ENCODE data around the gene SMC4. TPM values are rescaled to one million over a fixed set of nuclear protein-coding genes. Genes with fewer than 3 reads are reported as not detected.
"Not testable (repeated sequence)": the region's sequence is repeated elsewhere in the genome, so short reads cannot be mapped to it uniquely, and the experiment has no call there.

SMC4 gene
- 10 to 100 TPM; 11.3 to 77.2 (median 31.6) TPM for polyA plus RNA-seq

DNA sequence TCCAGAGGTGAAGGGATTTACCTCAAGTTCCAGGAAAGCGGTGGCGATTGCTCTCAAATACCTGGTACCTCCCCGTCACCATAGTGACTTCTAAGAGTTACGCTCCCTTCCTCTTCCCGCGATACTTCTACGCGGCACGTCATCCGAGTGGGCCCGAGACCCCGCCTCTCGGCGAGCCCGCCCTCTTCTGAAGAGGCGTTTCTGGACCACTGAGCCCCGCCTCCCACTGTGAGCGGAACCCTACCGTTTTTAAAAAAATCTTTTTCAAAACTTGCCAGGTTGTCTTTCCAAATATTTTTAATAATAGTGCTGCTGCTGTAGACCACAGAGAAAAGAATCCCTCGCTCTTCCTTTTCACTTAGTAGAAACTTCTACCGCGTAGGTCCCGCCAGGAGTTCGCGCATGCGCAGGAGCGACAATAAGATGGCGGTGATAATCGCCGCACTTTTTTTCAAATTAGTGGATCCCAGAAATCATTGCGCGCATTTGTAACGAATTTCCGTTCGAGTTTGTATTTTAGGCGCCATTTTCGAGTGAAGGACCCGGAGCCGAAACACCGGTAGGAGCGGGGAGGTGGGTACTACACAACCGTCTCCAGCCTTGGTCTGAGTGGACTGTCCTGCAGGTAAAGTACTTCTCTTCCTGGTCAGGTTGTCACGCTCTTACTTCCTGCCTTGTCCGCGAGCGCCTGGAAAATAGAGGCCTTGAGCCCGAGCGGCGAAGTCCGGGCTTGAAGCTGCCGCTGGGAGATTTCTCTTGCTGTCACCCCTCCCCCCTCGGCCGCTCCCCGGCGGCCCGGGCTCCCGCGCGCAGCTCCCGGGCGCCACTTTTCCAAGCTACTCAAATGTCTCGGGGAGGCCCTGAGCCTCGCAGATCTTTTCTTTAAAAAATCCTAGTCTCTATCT is at the start of gene SMC4, which contains the start of gene IFT80:
Gene SMC4, plus strand, starts transcription at position 526 of the 905 bp plus-strand sequence. CDS start 1,177 bp downstream, outside the sequence.
Gene IFT80, minus strand, starts transcription at position 101 of the 905 bp plus-strand sequence. CDS start 14,625 bp downstream, outside the sequence.
- peak; percentile 96 to 97 (median 97) for DNase-seq
- Mint-ChIP-seq H3K27ac (peak within 1 kb of the TSS; percentile 95 to 100 (median 99)), H3K4me1 (peaks cover 51 to 55% of the 10 kb centered on the region in 2 donors), H3K36me3 (peaks cover 0 to 4% (median 0%) of the 10 kb centered on the region in 3 donors), H3K9me3 (no peaks in the 10 kb centered on the region), H3K27me3 (ENCODE audit: low read depth in 3 of 3) (peaks cover 19 to 24% (median 24%) of the 10 kb centered on the region in 3 donors), H3K4me3 (peak within 1 kb of the TSS; percentile 91 to 100 (median 95))

DNA sequence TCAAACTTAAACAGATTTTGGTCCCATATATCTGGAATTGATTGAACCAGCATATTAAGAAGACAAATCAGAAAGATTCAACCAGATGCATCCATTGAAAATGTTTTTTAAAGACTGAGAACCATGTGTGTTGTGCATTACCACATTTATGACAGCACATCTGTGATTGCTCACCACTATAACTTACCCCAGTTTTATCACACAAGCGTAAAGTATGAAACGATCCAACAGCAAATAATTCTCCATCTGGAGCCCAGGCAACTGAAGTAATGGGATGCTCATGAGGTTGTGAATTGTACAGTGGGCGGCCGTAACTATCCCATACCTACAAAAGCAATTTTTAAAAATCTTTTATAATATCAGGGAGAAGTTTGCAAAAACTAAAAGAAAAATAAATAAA is 43.6 kb upstream of the SMC4 start:
- no peaks in the 10 kb centered on the region for H3K9me3 Mint-ChIP-seq
- H3K27me3 Mint-ChIP-seq (ENCODE audit: low read depth in 3 of 3), result no peaks in the 10 kb centered on the region
- no peak for DNase-seq
- H3K4me1 Mint-ChIP-seq, result peaks cover 0 to 2% of the 10 kb centered on the region in 2 donors
- H3K36me3 Mint-ChIP-seq, result peaks cover 7 to 25% (median 17%) of the 10 kb centered on the region in 3 donors
- no peak overlapping the region for H3K27ac Mint-ChIP-seq
- no peak overlapping the region for H3K4me3 Mint-ChIP-seq

GRCh38 chr3:160362896-160363295 is 36.6 kb upstream of the SMC4 start:
- DNase-seq; H3K4me1 Mint-ChIP-seq; H3K27me3 Mint-ChIP-seq (ENCODE audit: low read depth in 3 of 3); H3K27ac Mint-ChIP-seq; H3K4me3 Mint-ChIP-seq; H3K9me3 Mint-ChIP-seq: not testable (repeated sequence)
- H3K36me3 Mint-ChIP-seq, result peaks cover 0 to 35% (median 25%) of the 10 kb centered on the region in 3 donors

DNA sequence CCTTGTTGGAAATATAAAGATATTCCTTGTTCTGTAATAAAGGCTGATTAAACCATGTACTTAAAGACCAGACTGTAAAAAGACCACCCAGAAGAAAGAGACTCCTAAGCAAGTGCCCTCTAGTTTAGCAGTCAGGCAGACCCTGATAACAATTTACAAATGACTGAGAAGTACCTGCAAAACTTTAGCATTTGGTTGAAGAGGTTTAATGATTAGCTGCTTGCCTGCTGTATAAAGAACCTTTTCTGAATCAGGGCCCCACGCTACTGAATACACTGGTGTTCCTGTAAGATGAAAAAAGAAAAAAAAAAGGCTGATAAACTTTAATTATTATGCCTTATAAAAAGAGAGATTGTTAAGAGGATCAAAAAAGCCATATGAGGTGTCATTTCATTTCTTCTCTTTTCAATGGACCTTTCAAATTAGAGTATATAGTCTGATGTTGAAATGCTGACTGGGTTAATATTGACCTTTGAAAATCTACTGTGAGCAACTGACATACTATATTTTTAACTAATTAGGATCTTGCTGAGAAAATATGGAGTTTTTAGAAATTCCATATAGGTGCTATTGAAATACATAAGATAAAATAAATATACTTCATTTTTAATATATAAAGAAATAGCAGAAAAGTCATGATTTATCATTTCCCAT is 33.5 kb upstream of the SMC4 start:
- H3K4me1 Mint-ChIP-seq, result no peaks in the 10 kb centered on the region
- H3K36me3 Mint-ChIP-seq, result peaks cover 0 to 26% (median 25%) of the 10 kb centered on the region in 3 donors
- no peak overlapping the region for H3K27ac Mint-ChIP-seq
- H3K4me3 Mint-ChIP-seq, result no peak overlapping the region
- no peaks in the 10 kb centered on the region for H3K9me3 Mint-ChIP-seq
- no peak for DNase-seq
- H3K27me3 Mint-ChIP-seq (ENCODE audit: low read depth in 3 of 3), result peaks cover 0 to 5% (median 0%) of the 10 kb centered on the region in 3 donors

GRCh38 chr3:160368804-160369203 is 30.6 kb upstream of the SMC4 start:
- Mint-ChIP-seq H3K4me1 (no peaks in the 10 kb centered on the region), H3K4me3 (no peak overlapping the region), H3K27me3 (ENCODE audit: low read depth in 3 of 3) (peaks cover 0 to 2% (median 0%) of the 10 kb centered on the region in 3 donors), H3K27ac (no peak overlapping the region), H3K9me3 (no peaks in the 10 kb centered on the region), H3K36me3 (peaks cover 2 to 24% (median 12%) of the 10 kb centered on the region in 3 donors)
- no peak for DNase-seq

DNA sequence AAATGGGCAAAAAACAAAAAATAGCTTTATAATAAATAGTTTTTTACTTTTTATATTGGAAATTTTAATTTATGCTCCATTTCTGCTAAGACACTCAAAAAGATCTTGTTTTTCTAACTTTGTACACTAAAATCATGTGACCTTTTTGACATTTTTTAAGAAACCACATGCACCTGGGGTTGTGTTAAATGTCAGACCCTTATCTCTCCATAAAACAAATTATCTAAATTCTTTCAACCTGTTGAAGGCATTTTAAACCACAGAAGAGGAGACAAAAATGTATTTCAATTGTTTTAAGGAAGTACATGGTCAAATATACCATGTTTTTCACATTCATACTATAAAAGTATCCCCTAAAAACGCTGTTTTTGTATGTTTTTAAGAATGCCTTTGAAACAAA is 29.7 kb upstream of the SMC4 start:
- peaks cover 11 to 33% (median 18%) of the 10 kb centered on the region in 3 donors for H3K36me3 Mint-ChIP-seq
- H3K4me3 Mint-ChIP-seq, result no peak overlapping the region
- DNase-seq, result no peak

GRCh38 chr3:160370987-160371857 is 28.2 kb upstream of the SMC4 start:
- peaks cover 11 to 36% (median 25%) of the 10 kb centered on the region in 3 donors for H3K36me3 Mint-ChIP-seq
- no peaks in the 10 kb centered on the region for H3K4me1 Mint-ChIP-seq
- DNase-seq, result no peak
- no peaks in the 10 kb centered on the region for H3K27me3 Mint-ChIP-seq (ENCODE audit: low read depth in 3 of 3)
- no peak overlapping the region for H3K4me3 Mint-ChIP-seq
- H3K27ac Mint-ChIP-seq, result no peak overlapping the region
- H3K9me3 Mint-ChIP-seq, result no peaks in the 10 kb centered on the region

More for the DNA sequence above, 29.7 kb upstream of the SMC4 start:
- H3K27me3 Mint-ChIP-seq (ENCODE audit: low read depth in 3 of 3), result no peaks in the 10 kb centered on the region
- H3K27ac Mint-ChIP-seq, result no peak overlapping the region
- no peaks in the 10 kb centered on the region for H3K4me1 Mint-ChIP-seq
- H3K9me3 Mint-ChIP-seq, result no peaks in the 10 kb centered on the region

DNA sequence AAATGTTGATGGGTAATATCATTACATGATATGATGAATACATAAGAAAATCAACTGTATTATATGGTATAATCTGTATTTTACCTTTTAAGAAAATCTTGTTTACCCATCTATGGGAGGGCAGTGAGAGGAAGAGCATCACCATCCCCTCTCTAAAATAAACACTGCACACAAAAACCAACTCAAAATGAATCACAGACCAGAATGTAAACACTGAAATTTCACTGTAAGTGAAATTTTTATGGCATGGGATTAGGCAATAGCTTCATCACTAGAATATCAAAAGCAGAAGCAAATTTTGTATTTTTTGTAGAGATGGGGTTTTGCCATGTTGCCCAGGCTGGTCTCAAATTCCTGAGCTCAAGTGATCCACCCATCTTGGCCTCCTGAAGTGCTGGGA is 26.7 kb upstream of the SMC4 start:
- H3K4me1 Mint-ChIP-seq, result no peaks in the 10 kb centered on the region
- H3K27me3 Mint-ChIP-seq (ENCODE audit: low read depth in 3 of 3), result no peaks in the 10 kb centered on the region
- no peaks in the 10 kb centered on the region for H3K9me3 Mint-ChIP-seq
- peaks cover 16 to 40% (median 25%) of the 10 kb centered on the region in 3 donors for H3K36me3 Mint-ChIP-seq
- no peak for DNase-seq
- no peak overlapping the region for H3K27ac Mint-ChIP-seq
- no peak overlapping the region for H3K4me3 Mint-ChIP-seq

GRCh38 chr3:160373655-160374054 is 25.8 kb upstream of the SMC4 start:
- Mint-ChIP-seq H3K4me3 (no peak overlapping the region), H3K4me1 (no peaks in the 10 kb centered on the region), H3K36me3 (peaks cover 16 to 40% (median 25%) of the 10 kb centered on the region in 3 donors), H3K27ac (no peak overlapping the region), H3K9me3 (no peaks in the 10 kb centered on the region), H3K27me3 (ENCODE audit: low read depth in 3 of 3) (no peaks in the 10 kb centered on the region)
- DNase-seq, result no peak

GRCh38 chr3:160374472-160374871 is 25.0 kb upstream of the SMC4 start:
- no peak overlapping the region for H3K27ac Mint-ChIP-seq
- no peak overlapping the region for H3K4me3 Mint-ChIP-seq
- H3K36me3 Mint-ChIP-seq, result peaks cover 16 to 43% (median 25%) of the 10 kb centered on the region in 3 donors
- no peak for DNase-seq
- no peaks in the 10 kb centered on the region for H3K4me1 Mint-ChIP-seq
- H3K9me3 Mint-ChIP-seq, result no peaks in the 10 kb centered on the region
- H3K27me3 Mint-ChIP-seq (ENCODE audit: low read depth in 3 of 3), result no peaks in the 10 kb centered on the region

DNA sequence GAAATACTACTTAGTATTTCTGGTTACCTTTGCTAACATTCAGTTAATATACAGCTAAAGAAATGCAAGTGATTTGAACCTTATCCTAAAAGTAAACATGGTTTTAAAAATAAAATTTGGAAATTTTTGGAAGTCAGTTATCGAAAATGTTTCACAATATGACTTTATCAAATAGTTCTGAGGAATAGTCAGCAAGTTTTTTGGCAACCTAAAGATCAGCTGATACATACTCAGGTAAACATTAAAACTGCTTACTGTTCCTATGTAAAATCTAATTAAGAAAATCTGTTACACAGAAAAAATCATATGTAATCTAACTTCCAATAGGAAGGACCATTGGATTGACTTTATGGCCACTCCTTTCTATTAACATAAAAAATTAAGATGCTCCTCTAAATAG is 24.5 kb upstream of the SMC4 start:
- no peak for DNase-seq
- Mint-ChIP-seq H3K27me3 (ENCODE audit: low read depth in 3 of 3) (no peaks in the 10 kb centered on the region), H3K4me1 (no peaks in the 10 kb centered on the region), H3K36me3 (peaks cover 16 to 45% (median 25%) of the 10 kb centered on the region in 3 donors), H3K9me3 (no peaks in the 10 kb centered on the region), H3K4me3 (no peak overlapping the region), H3K27ac (no peak overlapping the region)

DNA sequence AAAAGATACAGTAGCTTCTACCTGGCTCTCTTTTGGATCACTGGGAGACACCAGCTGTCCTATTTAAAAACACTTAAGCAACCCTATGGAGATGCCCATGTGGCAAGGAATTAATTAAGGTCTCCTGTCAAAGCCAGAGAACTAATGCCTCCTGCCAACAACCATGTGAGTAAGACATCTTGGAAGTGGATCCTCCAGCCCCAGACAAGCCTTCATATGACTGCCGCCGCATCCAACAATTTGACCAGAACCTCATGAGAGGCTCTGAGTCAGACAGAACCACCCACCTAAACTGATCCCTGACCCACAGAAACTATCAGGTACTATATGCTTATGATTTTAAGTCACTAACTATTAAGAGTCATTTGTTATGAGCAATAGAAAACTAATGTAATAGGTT is 22.8 kb upstream of the SMC4 start:
- Mint-ChIP-seq H3K4me3 (no peak overlapping the region), H3K27ac (no peak overlapping the region), H3K27me3 (ENCODE audit: low read depth in 3 of 3) (no peaks in the 10 kb centered on the region), H3K9me3 (no peaks in the 10 kb centered on the region), H3K36me3 (peaks cover 16 to 38% (median 34%) of the 10 kb centered on the region in 3 donors), H3K4me1 (no peaks in the 10 kb centered on the region)
- DNase-seq, result no peak

DNA sequence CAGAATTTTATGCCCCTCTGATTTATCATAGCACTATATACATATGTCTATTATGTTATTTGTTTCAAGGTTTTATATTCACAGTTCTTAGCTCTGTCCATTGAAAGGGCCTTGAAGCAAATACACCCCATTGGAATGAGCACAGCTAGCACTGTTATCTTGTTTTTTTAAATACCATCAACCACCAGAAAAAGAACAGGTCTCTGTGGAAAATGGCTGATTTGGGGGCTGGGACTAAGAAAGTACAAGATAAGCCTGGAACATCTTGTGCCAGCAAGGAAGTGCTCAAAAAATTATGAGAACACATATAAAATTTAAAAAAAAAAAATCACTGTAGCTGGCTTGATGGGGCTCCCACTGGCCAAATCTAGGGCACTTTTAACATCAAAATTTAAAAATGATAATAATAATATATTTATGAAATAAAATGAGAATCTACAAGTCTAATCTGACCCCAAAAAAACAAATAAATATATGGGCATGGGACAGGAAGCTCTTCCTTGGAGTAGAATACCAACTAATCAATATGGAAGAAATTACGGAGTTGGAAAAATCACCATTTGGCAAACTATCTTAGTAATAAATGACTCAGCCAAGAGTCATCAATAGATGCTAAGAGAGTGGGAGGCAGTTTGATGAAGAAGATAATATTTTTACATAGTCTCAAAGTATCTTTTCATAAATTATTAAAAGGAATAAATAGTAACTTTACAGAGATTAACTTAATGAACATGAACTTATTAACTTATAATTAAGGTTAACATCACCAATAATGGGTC is 20.9 kb upstream of the SMC4 start:
- Mint-ChIP-seq H3K9me3 (no peaks in the 10 kb centered on the region), H3K27me3 (ENCODE audit: low read depth in 3 of 3) (no peaks in the 10 kb centered on the region), H3K4me3 (no peak overlapping the region), H3K36me3 (peaks cover 20 to 46% (median 31%) of the 10 kb centered on the region in 3 donors), H3K27ac (no peak overlapping the region), H3K4me1 (no peaks in the 10 kb centered on the region)
- DNase-seq, result no peak
